Body of pancreas (tissue), 4 donors: ENCODE results near the gene BTBD10. TPM values are rescaled to one million over a fixed set of nuclear protein-coding genes. Genes with fewer than 3 reads are reported as not detected.

Experiments
- ATAC-seq: fragments of 150-250 bp; one replicate; pipeline ENCODE4 v1.9.1; 2016
- DNase-seq, 4 donors: peaks; one replicate each; pipeline ENCODE4 v3.0.0-alpha.2; 2019
- H3K27ac ChIP-seq, 4 donors: fragments of 200-600 bp; sonication (generic); 1 replicate in 3 of 4; 2 replicates in 1 of 4; pipeline versions ENCODE4 v1.5.1 to v1.6.1; 2016 to 2019; ENCODE audit warnings: mild to moderate bottlenecking in 1 of 4, mixed read lengths in 1 of 4, moderate library complexity in 1 of 4
- H3K27me3 ChIP-seq, 2 donors: fragments of 200-600 bp; sonication (generic); one replicate each; pipeline ENCODE4 v1.6.0; 2016; ENCODE audit warnings: mild to moderate bottlenecking in 1 of 2
- H3K36me3 ChIP-seq, 2 donors: fragments of 200-600 bp; sonication (generic); replicated peaks in 1 of 2; 2 replicates each; pipeline ENCODE4 v1.5.1; 2016; ENCODE audit warnings: low read depth in 2 of 2; ENCODE audit not compliant: insufficient read depth in 1 of 2
- H3K4me1 ChIP-seq: fragments of 200-600 bp; sonication (generic); one replicate; pipeline ENCODE4 v1.6.0; 2016
- H3K4me3 ChIP-seq, 2 donors: fragments of 200-600 bp; sonication (generic); 1 replicate in 1 of 2; 2 replicates in 1 of 2; pipeline ENCODE4 v1.5.1; 2016 to 2019
- H3K9me3 ChIP-seq, 3 donors: fragments of 200-600 bp; sonication (generic); 1 replicate in 2 of 3; 2 replicates in 1 of 3; pipeline ENCODE4 v1.5.1; 2016
- POLR2A ChIP-seq, 3 donors: fragments of 450-650 bp; IDR thresholded peaks; one replicate each; pipeline ENCODE4 v1.6.1; 2016; ENCODE audit warnings: antibody characterized with exemption in 3 of 3, mild to moderate bottlenecking in 2 of 3
- WGBS, 2 donors: methylation state at CpG; one replicate each; pipeline ENCODE4 v1.1.5; 2017; 5-methylcytosine and 5-hydroxymethylcytosine counted together
- intact Hi-C: fragments of 100-400 bp; cut with DNase I; formaldehyde crosslinking; loops from one replicate; pipeline ENCODE4 v1.15.1; 2023
- total RNA-seq, 2 donors: library from RNA; depleted of rRNA; stranded (reverse); fragments of >200 nt; gene quantifications; one replicate each; pipeline ENCODE4 v1.1.0, GENCODE V29; 2016
- TF ChIP-seq, protein P1 (sequence below), 7 experiments: fragments of 450-650 bp in 4 of 7; fragments of 200-600 bp in 3 of 7; sonication (generic) in 3 of 7; IDR thresholded peaks; one replicate each; pipeline ENCODE4 v1.5.1; 2016 to 2019; ENCODE audit warnings: antibody characterized with exemption in 7 of 7

The BTBD10 gene
- total RNA-seq, 2 donors from 2014 or later, result 14.2 to 17.1 TPM

DNA sequence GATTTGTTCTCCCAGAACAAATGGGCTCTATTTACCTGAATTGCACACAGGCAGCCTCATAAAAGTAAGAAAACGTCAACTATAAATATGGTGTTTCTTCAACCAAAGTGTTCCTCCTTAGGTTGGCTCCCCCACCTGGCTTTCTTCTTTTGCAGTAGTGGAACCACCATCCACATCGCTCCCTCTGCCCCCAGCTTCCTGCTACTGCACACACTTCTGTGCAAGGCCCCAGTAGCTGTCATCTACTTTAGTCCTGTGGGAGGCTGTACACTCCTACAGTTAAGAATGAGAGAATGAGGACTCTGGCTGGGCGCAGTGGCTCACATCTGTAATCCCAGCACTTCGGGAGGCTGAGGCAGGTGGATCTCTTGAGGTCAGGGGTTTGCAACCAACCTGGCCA, 95.9 kb downstream of the BTBD10 start:
- Histone ChIP-seq H3K36me3 (peaks cover 0 to 24% of the 10 kb centered on the region in 2 donors), H3K4me1 (no peaks in the 10 kb centered on the region), H3K4me3 (no peak overlapping the region), H3K27ac (no peak overlapping the region), H3K27me3 (no peaks in the 10 kb centered on the region), H3K9me3 (no peaks in the 10 kb centered on the region)
- ATAC-seq, result no peak
- intact Hi-C loops, result no loop called here
- TF ChIP-seq, protein P1, sequence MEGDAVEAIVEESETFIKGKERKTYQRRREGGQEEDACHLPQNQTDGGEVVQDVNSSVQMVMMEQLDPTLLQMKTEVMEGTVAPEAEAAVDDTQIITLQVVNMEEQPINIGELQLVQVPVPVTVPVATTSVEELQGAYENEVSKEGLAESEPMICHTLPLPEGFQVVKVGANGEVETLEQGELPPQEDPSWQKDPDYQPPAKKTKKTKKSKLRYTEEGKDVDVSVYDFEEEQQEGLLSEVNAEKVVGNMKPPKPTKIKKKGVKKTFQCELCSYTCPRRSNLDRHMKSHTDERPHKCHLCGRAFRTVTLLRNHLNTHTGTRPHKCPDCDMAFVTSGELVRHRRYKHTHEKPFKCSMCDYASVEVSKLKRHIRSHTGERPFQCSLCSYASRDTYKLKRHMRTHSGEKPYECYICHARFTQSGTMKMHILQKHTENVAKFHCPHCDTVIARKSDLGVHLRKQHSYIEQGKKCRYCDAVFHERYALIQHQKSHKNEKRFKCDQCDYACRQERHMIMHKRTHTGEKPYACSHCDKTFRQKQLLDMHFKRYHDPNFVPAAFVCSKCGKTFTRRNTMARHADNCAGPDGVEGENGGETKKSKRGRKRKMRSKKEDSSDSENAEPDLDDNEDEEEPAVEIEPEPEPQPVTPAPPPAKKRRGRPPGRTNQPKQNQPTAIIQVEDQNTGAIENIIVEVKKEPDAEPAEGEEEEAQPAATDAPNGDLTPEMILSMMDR (IDR thresholded peaks at IDR 0.05), result no peak
- no peak for TF ChIP-seq POLR2A (IDR thresholded peaks at IDR 0.05)
- 91 to 95% methylated on average over 3 to 4 of the region's 4 CpGs for WGBS, 2 donors
- no peak for DNase-seq

GRCh38 chr11:13366266-13367026, 96.6 kb downstream of the BTBD10 start:
- 90 to 94% methylated on average over 7 of the region's 7 CpGs for WGBS, 2 donors

GRCh38 chr11:13364388-13364787, 98.6 kb downstream of the BTBD10 start:
- TF ChIP-seq, protein P1 (IDR thresholded peaks at IDR 0.05), result no peak
- TF ChIP-seq POLR2A (IDR thresholded peaks at IDR 0.05), result no peak
- intact Hi-C loops, result no loop called here
- Histone ChIP-seq H3K27ac (no peak overlapping the region), H3K9me3 (no peaks in the 10 kb centered on the region), H3K27me3 (no peaks in the 10 kb centered on the region), H3K4me1 (no peaks in the 10 kb centered on the region), H3K36me3 (peaks cover 7 to 17% of the 10 kb centered on the region in 2 donors), H3K4me3 (no peak overlapping the region)
- 81 to 91% methylated on average over 2 of the region's 2 CpGs for WGBS, 2 donors
- no peak for ATAC-seq
- DNase-seq, result no peak

More at GRCh38 chr11:13366266-13367026, 96.6 kb downstream of the BTBD10 start:
- no peak overlapping the region for H3K4me3 ChIP-seq
- H3K27me3 ChIP-seq, result no peaks in the 10 kb centered on the region
- no peaks in the 10 kb centered on the region for H3K4me1 ChIP-seq
- intact Hi-C loops, result no loop called here
- DNase-seq (no peak), ATAC-seq (no peak)
- TF ChIP-seq, protein P1 (IDR thresholded peaks at IDR 0.05), result no peak
- TF ChIP-seq POLR2A (IDR thresholded peaks at IDR 0.05), result no peak
- H3K27ac ChIP-seq, result no peak overlapping the region
- H3K9me3 ChIP-seq, result no peaks in the 10 kb centered on the region
- peaks cover 0 to 22% of the 10 kb centered on the region in 2 donors for H3K36me3 ChIP-seq

DNA sequence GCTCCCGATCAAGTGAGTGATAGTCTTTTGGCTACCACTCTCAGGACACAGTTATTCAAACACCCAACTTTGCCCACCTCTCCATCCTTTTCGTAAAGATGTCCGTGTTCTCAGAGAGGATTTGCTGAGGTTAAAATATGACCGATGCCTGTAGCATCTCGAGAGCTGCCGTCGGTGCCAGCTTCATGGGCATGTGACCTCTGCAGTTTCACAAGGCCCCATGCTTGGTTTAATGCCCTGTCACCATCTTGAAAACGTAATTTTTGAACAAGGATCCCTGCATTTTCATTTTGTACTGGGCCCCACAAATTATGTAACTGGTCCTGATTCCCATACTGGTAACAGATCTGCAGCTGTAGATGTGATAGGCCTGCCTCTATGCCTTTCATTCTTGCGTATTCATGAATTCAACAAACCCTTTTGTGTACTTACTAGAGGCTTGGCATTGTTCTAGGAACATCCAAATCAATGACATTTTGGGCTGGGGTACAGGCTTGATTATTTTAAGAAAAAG, 100.4 kb downstream of the BTBD10 start:
- H3K27me3 ChIP-seq, result no peaks in the 10 kb centered on the region
- H3K9me3 ChIP-seq, result no peaks in the 10 kb centered on the region
- ATAC-seq (no peak), DNase-seq (no peak)
- TF ChIP-seq, protein P1 (IDR thresholded peaks at IDR 0.05), result no peak
- TF ChIP-seq POLR2A (IDR thresholded peaks at IDR 0.05), result no peak
- intact Hi-C loops, result no loop called here
- no peak overlapping the region for H3K4me3 ChIP-seq
- 87 to 93% methylated on average over 9 of the region's 9 CpGs for WGBS, 2 donors
- no peak overlapping the region for H3K27ac ChIP-seq
- H3K4me1 ChIP-seq, result no peaks in the 10 kb centered on the region
- peaks cover 7 to 18% of the 10 kb centered on the region in 2 donors for H3K36me3 ChIP-seq
